Measurements from ENCODE around the gene CDH15. TPM values are rescaled to one million over a fixed set of nuclear protein-coding genes. Genes with fewer than 3 reads are reported as not detected.

Gene CDH15
- total and polyA plus RNA-seq, 2 of the 13 experiments (the other 11 are each of a cell fraction or from before 2014, with no cell fraction given) = 0.74 to 2.2 TPM

DNA sequence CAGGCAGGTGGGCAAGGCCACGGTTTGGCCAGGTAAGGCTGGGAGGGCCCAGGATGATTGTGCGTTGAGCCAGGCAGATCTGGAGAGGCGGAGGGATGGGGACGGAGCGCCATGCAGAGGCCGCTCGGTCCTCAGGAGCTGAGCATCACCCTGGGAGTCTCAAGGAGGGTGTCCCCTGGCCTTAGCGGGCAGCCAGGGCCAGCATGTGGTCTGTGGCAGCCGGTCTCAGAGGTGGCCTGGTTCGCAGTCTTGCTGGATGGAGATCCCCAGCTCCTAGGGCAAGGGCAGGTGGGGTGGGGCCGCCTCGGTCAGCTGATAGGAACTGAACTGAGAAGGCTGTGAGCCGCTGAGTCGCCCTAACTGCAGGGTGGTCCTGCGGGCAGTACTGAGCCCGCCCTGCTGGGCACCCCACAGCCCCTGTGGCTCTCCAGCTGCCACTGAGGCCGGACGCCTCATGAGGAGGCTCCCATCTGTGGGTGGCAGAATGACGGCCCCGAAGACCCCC is 11.6 kb upstream of the CDH15 start (continued):
- TF ChIP-seq ZUFSP (CRISPR knock-in tag; IDR thresholded peaks at IDR 0.05; ENCODE audit: borderline replicate concordance) = no peak
- TF ChIP-seq FOXK2 (IDR thresholded peaks at IDR 0.05) = no peak
- no peak for TF ChIP-seq HNF4A (CRISPR knock-in tag; IDR thresholded peaks at IDR 0.05)
- TF ChIP-seq ZNF224 (CRISPR knock-in tag; IDR thresholded peaks at IDR 0.05) = no peak
- TF ChIP-seq HOXA3 (CRISPR knock-in tag; IDR thresholded peaks at IDR 0.05) = no peak
- no peak for TF ChIP-seq RBFOX2 (IDR thresholded peaks at IDR 0.05; ENCODE audit: low read depth, low read length)
- TF ChIP-seq, protein P1, sequence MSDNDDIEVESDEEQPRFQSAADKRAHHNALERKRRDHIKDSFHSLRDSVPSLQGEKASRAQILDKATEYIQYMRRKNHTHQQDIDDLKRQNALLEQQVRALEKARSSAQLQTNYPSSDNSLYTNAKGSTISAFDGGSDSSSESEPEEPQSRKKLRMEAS (IDR thresholded peaks at IDR 0.05) = no peak
- TF ChIP-seq, protein P2, sequence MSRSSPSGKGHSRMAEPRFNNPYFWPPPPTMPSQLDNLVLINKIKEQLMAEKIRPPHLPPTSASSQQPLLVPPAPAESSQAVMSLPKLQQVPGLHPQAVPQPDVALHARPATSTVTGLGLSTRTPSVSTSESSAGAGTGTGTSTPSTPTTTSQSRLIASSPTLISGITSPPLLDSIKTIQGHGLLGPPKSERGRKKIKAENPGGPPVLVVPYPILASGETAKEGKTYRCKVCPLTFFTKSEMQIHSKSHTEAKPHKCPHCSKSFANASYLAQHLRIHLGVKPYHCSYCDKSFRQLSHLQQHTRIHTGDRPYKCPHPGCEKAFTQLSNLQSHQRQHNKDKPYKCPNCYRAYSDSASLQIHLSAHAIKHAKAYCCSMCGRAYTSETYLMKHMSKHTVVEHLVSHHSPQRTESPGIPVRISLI (CRISPR knock-in tag; IDR thresholded peaks at IDR 0.05; ENCODE audit: borderline replicate concordance) = no peak
- no peak for TF ChIP-seq PRMT3 (CRISPR knock-in tag; IDR thresholded peaks at IDR 0.05; ENCODE audit: borderline replicate concordance, low read depth)
- TF ChIP-seq, protein P3, sequence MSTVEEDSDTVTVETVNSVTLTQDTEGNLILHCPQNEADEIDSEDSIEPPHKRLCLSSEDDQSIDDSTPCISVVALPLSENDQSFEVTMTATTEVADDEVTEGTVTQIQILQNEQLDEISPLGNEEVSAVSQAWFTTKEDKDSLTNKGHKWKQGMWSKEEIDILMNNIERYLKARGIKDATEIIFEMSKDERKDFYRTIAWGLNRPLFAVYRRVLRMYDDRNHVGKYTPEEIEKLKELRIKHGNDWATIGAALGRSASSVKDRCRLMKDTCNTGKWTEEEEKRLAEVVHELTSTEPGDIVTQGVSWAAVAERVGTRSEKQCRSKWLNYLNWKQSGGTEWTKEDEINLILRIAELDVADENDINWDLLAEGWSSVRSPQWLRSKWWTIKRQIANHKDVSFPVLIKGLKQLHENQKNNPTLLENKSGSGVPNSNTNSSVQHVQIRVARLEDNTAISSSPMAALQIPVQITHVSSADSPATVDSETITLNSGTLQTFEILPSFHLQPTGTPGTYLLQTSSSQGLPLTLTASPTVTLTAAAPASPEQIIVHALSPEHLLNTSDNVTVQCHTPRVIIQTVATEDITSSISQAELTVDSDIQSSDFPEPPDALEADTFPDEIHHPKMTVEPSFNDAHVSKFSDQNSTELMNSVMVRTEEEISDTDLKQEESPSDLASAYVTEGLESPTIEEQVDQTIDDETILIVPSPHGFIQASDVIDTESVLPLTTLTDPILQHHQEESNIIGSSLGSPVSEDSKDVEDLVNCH (CRISPR knock-in tag; IDR thresholded peaks at IDR 0.05) = no peak
- TF ChIP-seq NR0B2 (CRISPR knock-in tag; IDR thresholded peaks at IDR 0.05) = no peak
- TF ChIP-seq NCOA2 (CRISPR knock-in tag; IDR thresholded peaks at IDR 0.05) = no peak
- TF ChIP-seq STAT6 (CRISPR knock-in tag; IDR thresholded peaks at IDR 0.05; ENCODE audit: borderline replicate concordance) = no peak
- TF ChIP-seq TBX2 (CRISPR knock-in tag; IDR thresholded peaks at IDR 0.05; ENCODE audit: borderline replicate concordance) = no peak; the same call in 1 of the 2 replicates
- TF ChIP-seq HNRNPLL (IDR thresholded peaks at IDR 0.05; ENCODE audit: low read depth, low read length, poor library complexity, severe bottlenecking) = no peak
- TF ChIP-seq ZSCAN12 (CRISPR knock-in tag; IDR thresholded peaks at IDR 0.05) = no peak
- TF ChIP-seq REPIN1 (CRISPR knock-in tag; IDR thresholded peaks at IDR 0.05; ENCODE audit: borderline replicate concordance, low read depth) = no peak
- TF ChIP-seq JUN (CRISPR knock-in tag; IDR thresholded peaks at IDR 0.05) = no peak
- TF ChIP-seq ZNF704 (CRISPR knock-in tag; IDR thresholded peaks at IDR 0.05; ENCODE audit: borderline replicate concordance) = no peak
- no peak for TF ChIP-seq ETV6 (CRISPR knock-in tag; conservative IDR thresholded peaks at IDR 0.05)
